Activated CD4-positive, alpha-beta memory T cell treated with anti-CD3 and anti-CD28 coated beads, Interleukin-2, amount 10 ng/mL, durations not matched to agents 7 days and 5 days (primary cell): ENCODE data around the gene MCC. TPM values are rescaled to one million over a fixed set of nuclear protein-coding genes. Genes with fewer than 3 reads are reported as not detected.

Source experiments
- CTCF ChIA-PET: fragments of 350-600 bp; sonication (Branson Sonifier 250); formaldehyde crosslinking; loops from one replicate; lab custom pipeline; 2021; ENCODE audit warnings: antibody characterized with exemption, inconsistent platforms; lab: Charles Lee
- POLR2A ChIA-PET: fragments of 350-600 bp; sonication (Branson Sonifier 250); formaldehyde crosslinking; loops from one replicate; lab custom pipeline; 2021; ENCODE audit warnings: antibody characterized with exemption; lab: Charles Lee
- DNase-seq: peaks from one replicate; pipeline ENCODE4 v3.0.0-alpha.2; 2020
- H3K27ac Mint-ChIP-seq: one replicate; pipeline ENCODE4 v1.8.0; 2021; ENCODE audit warnings: mild to moderate bottlenecking, mixed read lengths
- H3K27me3 Mint-ChIP-seq: one replicate; pipeline ENCODE4 v1.8.0; 2021; ENCODE audit warnings: mixed read lengths
- H3K36me3 Mint-ChIP-seq: one replicate; pipeline ENCODE4 v1.8.0; 2021; ENCODE audit warnings: low read depth, mixed read lengths
- H3K4me1 Mint-ChIP-seq: one replicate; pipeline ENCODE4 v1.8.0; 2021; ENCODE audit warnings: mixed read lengths
- H3K4me3 Mint-ChIP-seq: one replicate; pipeline ENCODE4 v1.8.0; 2021; ENCODE audit warnings: mild to moderate bottlenecking, mixed read lengths
- H3K9me3 Mint-ChIP-seq: one replicate; pipeline ENCODE4 v1.8.0; 2021; ENCODE audit warnings: mixed read lengths
- total RNA-seq, 2 experiments: library from RNA; stranded (reverse); gene quantifications; one replicate each; pipeline ENCODE4 v1.2.3, GENCODE V29; 2021

MCC gene
- total RNA-seq, 2 experiments from 2014 or later = 8.6 to 10.4 TPM

DNA sequence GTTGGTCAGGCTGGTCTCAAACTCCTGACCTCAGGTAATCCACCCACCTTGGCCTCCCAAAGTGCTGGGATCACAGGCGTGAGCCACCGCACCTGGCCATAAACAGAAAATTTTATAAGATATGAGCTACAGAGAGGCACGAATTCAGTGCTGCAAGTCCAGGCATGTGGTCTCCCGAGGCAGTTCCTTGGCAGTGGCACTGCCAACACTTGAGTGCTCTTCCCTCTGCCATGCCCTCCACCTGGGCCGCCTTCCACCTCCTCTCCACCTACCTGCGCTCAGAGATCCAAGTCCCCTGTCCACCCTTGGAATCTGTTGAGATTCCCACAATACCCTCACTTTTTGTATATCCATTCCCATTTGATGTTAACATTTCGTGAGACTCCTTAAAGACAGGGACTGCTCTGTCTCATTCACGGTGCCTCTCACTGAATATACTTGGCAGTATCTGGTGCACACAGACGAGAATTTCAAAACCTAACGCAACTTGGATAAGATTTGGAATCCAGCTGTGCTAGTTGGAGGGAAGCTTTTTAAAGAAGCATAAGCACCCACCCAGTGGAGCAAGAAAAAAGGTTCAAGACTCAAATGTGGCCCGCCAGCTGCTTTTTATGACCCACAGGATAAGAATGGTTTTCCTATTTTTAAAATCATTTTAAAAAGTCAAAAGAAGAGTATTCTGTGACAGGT lies 443.3 kb downstream of the MCC start:
- no peaks in the 10 kb centered on the region for H3K27me3 Mint-ChIP-seq
- DNase-seq = no peak
- POLR2A ChIA-PET = interaction anchor here (1.5 to 1.6 kb wide), 2 partner anchors 11 to 249 kb away, joined by 4 read pairs; no protein-coding TSS in a partner anchor
- no peak overlapping the region for H3K27ac Mint-ChIP-seq
- CTCF ChIA-PET = interaction anchor here (1.0 to 2.0 kb wide), 4 partner anchors 16 to 283 kb away, joined by 3 to 7 read pairs (median 4); no protein-coding TSS in a partner anchor
- no peaks in the 10 kb centered on the region for H3K36me3 Mint-ChIP-seq
- H3K9me3 Mint-ChIP-seq = no peaks in the 10 kb centered on the region
- H3K4me3 Mint-ChIP-seq = no peak overlapping the region
- peaks cover 15% of the 10 kb centered on the region for H3K4me1 Mint-ChIP-seq

DNA sequence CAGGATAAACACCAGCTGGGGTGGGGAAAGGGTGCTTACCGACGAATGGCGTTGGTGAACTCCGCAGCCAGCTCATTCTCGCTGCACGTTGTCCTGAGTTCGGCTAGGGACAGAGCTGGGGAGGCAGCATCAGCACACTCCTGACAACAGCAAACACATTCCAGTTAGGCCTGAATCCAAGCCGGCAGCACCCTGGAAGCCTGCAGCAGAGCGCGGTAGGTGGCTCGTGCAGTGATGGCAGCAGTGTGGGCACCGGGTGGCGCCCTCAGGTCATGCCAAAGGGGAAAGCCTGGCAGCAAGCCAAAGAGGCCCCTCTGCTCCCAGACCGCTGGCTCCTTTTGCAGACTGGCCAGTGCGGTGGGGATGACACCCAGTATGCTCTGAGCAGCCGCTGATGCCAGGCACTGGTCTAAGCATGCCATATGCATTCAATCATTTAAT lies 444.7 kb downstream of the MCC start:
- H3K36me3 Mint-ChIP-seq = no peaks in the 10 kb centered on the region
- H3K4me3 Mint-ChIP-seq = no peak overlapping the region
- no peaks in the 10 kb centered on the region for H3K27me3 Mint-ChIP-seq
- peak; percentile 46 for DNase-seq
- H3K9me3 Mint-ChIP-seq = no peaks in the 10 kb centered on the region
- peaks cover 8% of the 10 kb centered on the region for H3K4me1 Mint-ChIP-seq
- no peak overlapping the region for H3K27ac Mint-ChIP-seq
- POLR2A ChIA-PET = interaction anchor here (1.5 kb wide), 1 partner anchor 251 kb away, joined by 4 read pairs; no protein-coding TSS in a partner anchor
- CTCF ChIA-PET = interaction anchor here (0.9 to 2.0 kb wide), 7 partner anchors 9 to 565 kb away, joined by 3 to 8 read pairs (median 4); no protein-coding TSS in a partner anchor

DNA sequence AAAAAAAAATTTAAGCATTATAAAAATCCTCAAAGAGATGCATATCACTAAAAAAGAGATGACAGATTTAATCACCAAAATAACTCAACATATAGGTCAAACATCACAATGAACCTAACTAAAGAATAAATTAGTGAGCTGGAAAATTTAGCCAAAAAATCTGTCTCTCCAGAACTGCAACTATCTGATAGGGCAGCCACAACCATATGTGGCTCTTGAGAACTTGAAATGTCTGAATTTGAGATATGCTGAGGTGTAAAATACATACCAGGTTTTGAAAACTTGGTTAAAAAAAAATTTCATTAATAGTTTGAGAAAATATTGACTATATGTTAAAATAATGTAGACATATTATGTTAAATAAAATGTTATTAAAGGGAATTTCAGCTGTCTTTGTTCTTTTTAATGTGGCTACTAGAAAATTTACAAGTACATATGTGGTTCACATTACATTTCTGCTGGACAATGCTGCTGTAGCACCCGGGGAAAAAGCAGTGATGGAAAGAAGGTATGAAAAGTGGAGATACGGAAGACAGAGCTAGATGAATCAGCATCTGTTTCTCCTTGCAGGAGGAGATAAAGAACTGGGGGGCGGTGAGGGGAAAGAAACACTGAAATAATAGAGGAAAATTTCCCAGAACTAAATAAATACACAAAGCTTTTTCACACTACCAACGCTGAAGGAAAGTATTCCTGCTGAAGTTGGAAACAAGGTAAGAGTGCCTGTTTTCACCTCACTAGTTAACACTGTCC lies 445.6 kb downstream of the MCC start:
- POLR2A ChIA-PET = interaction anchor here (0.8 kb wide), 1 partner anchor 20 kb away, joined by 3 read pairs; no protein-coding TSS in a partner anchor
- H3K4me3 Mint-ChIP-seq = no peak overlapping the region
- DNase-seq = no peak
- H3K9me3 Mint-ChIP-seq = no peaks in the 10 kb centered on the region
- H3K36me3 Mint-ChIP-seq = no peaks in the 10 kb centered on the region
- peaks cover 2% of the 10 kb centered on the region for H3K4me1 Mint-ChIP-seq
- no peak overlapping the region for H3K27ac Mint-ChIP-seq
- CTCF ChIA-PET = interaction anchor here (0.8 to 2.0 kb wide), 8 partner anchors 8 to 565 kb away, joined by 3 to 8 read pairs (median 4); no protein-coding TSS in a partner anchor
- no peaks in the 10 kb centered on the region for H3K27me3 Mint-ChIP-seq

DNA sequence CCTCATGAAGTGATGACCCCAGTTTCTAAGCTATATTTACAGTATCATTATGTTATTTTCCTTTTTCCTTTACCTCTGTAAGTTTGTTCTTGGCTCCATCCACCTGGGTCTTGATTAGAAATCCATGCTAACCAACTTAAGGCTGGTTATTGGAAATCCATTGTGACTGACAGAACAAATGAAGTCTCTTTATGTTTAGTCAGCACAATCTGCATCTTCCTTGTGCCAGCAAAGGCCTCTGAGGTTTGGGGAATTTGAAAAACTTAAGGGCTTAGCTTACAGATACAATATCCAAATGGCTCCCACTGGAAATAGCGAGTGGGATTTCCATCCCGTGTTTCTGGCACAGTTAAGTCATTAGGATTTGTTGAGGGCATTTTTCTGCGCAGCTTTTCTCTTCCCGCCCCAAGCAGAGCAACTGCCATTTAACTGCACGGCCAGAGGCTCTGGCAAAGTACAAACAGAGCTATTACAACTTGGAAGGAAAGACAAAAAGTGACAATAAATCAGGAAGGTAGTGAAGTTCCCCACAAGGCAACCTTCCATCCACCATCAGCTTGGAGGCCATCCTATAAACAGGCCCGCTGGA lies 447.5 kb downstream of the MCC start:
- ChIA-PET CTCF (interaction anchor here (1.4 to 1.8 kb wide), 3 partner anchors 44 to 294 kb away, joined by 3 to 6 read pairs (median 5); no protein-coding TSS in a partner anchor), POLR2A (interaction anchor here (1.2 kb wide), 1 partner anchor 19 kb away, joined by 3 read pairs; no protein-coding TSS in a partner anchor)
- Mint-ChIP-seq H3K4me1 (no peaks in the 10 kb centered on the region), H3K36me3 (no peaks in the 10 kb centered on the region), H3K9me3 (no peaks in the 10 kb centered on the region), H3K27me3 (no peaks in the 10 kb centered on the region), H3K27ac (no peak overlapping the region), H3K4me3 (no peak overlapping the region)
- DNase-seq = no peak

DNA sequence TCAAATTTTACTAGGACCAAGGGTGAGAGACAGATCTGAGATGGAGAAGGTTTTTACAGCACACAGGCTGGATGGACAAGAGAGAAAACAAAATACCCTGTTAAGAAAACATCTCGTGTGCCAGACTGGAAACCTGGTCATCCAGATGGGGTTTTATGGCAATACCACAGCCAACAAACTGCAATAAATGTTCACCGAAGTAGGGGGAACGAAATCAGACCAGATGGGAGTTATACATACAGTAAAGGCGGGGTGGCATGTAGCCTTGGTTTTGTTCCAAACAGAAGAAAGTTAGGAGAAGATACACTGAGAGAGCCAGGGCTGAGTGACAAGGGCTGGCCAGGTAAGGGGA lies 448.3 kb downstream of the MCC start:
- Mint-ChIP-seq H3K27me3 (no peaks in the 10 kb centered on the region), H3K4me1 (peaks cover 5% of the 10 kb centered on the region), H3K27ac (no peak overlapping the region), H3K36me3 (no peaks in the 10 kb centered on the region), H3K9me3 (no peaks in the 10 kb centered on the region), H3K4me3 (no peak overlapping the region)
- ChIA-PET POLR2A (no interaction called here), CTCF (interaction anchor here (1.4 kb wide), 1 partner anchor 43 kb away, joined by 6 read pairs; no protein-coding TSS in a partner anchor)
- no peak for DNase-seq

DNA sequence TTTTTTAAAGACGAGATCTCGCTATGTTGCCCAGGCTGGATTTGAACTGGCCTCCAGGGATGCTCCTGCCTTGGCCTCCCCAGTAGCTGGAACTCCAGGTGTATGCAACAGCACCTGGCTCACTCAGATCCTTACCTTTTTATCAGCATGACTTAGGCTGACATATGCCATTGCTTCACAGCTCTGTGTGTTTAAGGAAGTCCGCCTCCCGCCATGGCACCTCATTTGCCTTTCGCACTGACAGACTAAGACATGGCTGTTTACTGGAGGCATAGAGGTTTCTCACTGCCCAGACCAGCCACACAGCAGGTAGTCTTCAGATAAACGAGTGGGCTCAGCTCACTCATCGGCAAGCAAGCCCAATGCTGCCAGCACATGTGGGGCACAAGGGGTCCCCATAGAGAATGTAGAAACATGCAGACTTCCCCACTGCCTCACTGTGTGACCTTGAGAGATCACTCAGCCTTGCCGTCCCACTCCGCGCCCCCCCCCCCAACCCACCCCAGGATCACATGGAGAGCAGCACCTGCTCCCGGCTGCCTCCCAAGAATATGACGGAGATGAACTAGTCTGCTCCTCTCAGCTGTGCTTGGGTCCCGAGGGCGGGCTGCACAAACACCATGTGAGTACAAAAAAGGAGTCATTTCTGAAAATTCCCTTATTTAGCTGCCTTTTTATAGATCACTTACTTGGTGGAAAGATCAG lies 448.9 kb downstream of the MCC start:
- peaks cover 6% of the 10 kb centered on the region for H3K4me1 Mint-ChIP-seq
- ChIA-PET POLR2A (no interaction called here), CTCF (no interaction called here)
- DNase-seq = no peak
- no peaks in the 10 kb centered on the region for H3K9me3 Mint-ChIP-seq
- no peaks in the 10 kb centered on the region for H3K27me3 Mint-ChIP-seq
- no peaks in the 10 kb centered on the region for H3K36me3 Mint-ChIP-seq
- H3K27ac Mint-ChIP-seq = no peak overlapping the region
- no peak overlapping the region for H3K4me3 Mint-ChIP-seq

DNA sequence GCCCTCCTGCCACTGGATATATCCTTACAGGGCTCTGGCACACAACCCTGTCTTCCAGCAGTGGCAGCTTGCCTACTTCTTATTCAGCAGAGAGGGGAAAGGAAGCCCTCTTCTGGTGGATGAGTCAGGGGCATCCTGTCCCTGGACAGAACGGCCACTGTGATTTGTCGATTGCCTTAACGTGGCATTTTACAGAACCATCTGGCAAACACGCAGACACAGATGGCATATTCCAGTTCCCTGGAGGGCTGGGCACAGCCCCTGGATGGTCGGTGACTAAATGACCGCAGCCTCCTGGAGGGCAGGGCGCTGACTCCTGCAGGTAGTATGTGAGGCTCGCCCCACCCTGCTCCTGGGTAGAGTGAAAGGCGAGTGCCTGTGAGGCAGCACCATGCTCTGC lies 449.5 kb downstream of the MCC start:
- CTCF ChIA-PET = interaction anchor here (1.1 kb wide), 1 partner anchor 292 kb away, joined by 3 read pairs; no protein-coding TSS in a partner anchor
- no peaks in the 10 kb centered on the region for H3K27me3 Mint-ChIP-seq

DNA sequence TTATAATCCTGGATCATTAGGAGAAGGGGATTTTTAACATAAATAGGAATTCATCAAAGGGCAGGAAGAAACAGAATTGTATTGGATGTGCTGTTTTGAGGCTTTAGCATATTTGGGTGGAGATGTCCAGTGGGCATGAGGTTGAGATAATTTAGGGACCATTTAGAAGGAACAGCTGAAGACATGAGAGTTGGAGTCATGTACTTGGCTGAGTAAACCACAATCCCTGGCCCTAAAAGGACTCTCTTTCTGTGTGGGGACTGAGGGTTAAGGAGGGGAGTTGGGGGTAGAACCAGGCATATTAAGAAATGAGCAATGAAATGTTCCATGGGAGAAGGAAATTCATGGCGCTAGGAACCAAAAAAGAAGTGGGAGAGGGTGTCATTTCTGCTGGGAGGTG lies 450.1 kb downstream of the MCC start:
- ChIA-PET CTCF (interaction anchor here (1.1 kb wide), 1 partner anchor 292 kb away, joined by 3 read pairs; no protein-coding TSS in a partner anchor), POLR2A (no interaction called here)
- H3K27ac Mint-ChIP-seq = no peak overlapping the region
- DNase-seq = no peak
- no peaks in the 10 kb centered on the region for H3K27me3 Mint-ChIP-seq
- H3K4me1 Mint-ChIP-seq = peaks cover 6% of the 10 kb centered on the region
- no peaks in the 10 kb centered on the region for H3K9me3 Mint-ChIP-seq
- no peak overlapping the region for H3K4me3 Mint-ChIP-seq
- H3K36me3 Mint-ChIP-seq = no peaks in the 10 kb centered on the region

More for the DNA sequence above, 449.5 kb downstream of the MCC start:
- peaks cover 6% of the 10 kb centered on the region for H3K4me1 Mint-ChIP-seq
- no peaks in the 10 kb centered on the region for H3K9me3 Mint-ChIP-seq
- no peak for DNase-seq
- POLR2A ChIA-PET = no interaction called here
- H3K27ac Mint-ChIP-seq = no peak overlapping the region
- no peak overlapping the region for H3K4me3 Mint-ChIP-seq
- no peaks in the 10 kb centered on the region for H3K36me3 Mint-ChIP-seq

DNA sequence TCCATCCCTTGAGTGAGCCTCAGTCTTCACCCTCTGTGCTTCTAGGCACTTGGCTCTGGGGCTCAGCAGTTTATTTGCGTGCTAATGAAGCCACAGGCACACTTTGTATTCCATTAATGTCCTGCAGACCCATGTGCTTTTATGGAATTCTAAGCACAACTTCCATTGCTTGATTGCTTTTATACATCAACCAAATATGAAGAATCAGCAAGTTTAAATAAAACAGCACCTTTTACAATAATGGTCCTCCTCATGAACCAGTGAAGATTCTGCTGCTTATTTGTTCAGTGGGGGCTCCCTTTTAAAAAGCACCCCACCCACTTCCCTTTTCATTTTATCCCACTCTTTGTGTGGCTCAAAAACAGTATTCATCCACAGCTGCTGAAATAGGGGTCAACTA lies 451.4 kb downstream of the MCC start:
- ChIA-PET POLR2A (no interaction called here), CTCF (no interaction called here)
- no peaks in the 10 kb centered on the region for H3K9me3 Mint-ChIP-seq
- H3K27me3 Mint-ChIP-seq = no peaks in the 10 kb centered on the region
- H3K36me3 Mint-ChIP-seq = no peaks in the 10 kb centered on the region
- H3K4me3 Mint-ChIP-seq = no peak overlapping the region
- H3K4me1 Mint-ChIP-seq = peaks cover 6% of the 10 kb centered on the region
- no peak overlapping the region for H3K27ac Mint-ChIP-seq
- DNase-seq = no peak

DNA sequence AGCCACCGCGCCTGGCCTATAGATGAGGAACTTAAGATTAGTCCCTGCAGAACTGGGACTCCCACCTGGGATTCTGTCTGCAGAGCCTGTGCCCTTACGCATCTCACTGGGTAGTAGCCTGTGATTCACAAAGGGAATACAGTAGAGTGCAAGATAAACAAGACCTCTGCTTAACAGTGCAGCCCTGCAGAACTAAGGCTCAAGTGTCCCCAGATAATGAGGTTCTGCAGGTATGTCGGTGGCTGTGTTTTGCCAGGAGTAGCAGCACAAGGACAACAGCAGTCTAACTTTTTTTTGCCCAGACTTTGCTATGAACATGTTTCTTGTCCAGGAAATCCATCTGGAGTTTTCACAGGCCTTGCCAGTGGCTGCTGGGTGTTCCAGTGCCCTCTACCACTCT lies 451.9 kb downstream of the MCC start:
- Mint-ChIP-seq H3K9me3 (no peaks in the 10 kb centered on the region), H3K27ac (no peak overlapping the region), H3K4me1 (peaks cover 6% of the 10 kb centered on the region), H3K4me3 (no peak overlapping the region), H3K36me3 (no peaks in the 10 kb centered on the region), H3K27me3 (no peaks in the 10 kb centered on the region)
- ChIA-PET CTCF (no interaction called here), POLR2A (interaction anchor here (1.2 kb wide), 1 partner anchor 11 kb away, joined by 4 read pairs; no protein-coding TSS in a partner anchor)
- no peak for DNase-seq

DNA sequence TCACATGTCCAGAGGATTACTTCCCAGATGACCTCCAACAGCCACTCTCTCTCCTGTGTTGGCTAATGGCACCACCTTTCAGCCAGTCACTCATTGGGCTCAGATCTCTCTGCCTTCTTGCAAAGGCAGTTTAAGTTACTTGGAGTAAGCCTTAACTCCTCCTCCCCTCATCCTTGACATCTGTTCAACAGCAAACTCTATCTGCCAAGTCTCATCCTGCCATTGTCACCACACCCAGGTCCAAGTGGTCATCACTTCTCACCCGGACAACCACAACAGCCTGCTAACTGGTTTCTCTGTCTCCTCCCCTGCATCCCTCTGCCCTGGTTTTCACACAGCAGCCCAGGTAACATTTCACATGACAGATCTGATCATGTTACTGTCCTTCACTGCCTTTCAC lies 453.2 kb downstream of the MCC start:
- no peak overlapping the region for H3K4me3 Mint-ChIP-seq
- peaks cover 6% of the 10 kb centered on the region for H3K4me1 Mint-ChIP-seq
- no peak overlapping the region for H3K27ac Mint-ChIP-seq
- no peak for DNase-seq
- ChIA-PET POLR2A (interaction anchor here (1.2 kb wide), 1 partner anchor 9 kb away, joined by 4 read pairs; no protein-coding TSS in a partner anchor), CTCF (interaction anchor here (1.1 to 1.2 kb wide), 2 partner anchors 8 to 39 kb away, joined by 3 to 4 read pairs; no protein-coding TSS in a partner anchor)
- H3K27me3 Mint-ChIP-seq = no peaks in the 10 kb centered on the region
- H3K36me3 Mint-ChIP-seq = no peaks in the 10 kb centered on the region
- no peaks in the 10 kb centered on the region for H3K9me3 Mint-ChIP-seq

DNA sequence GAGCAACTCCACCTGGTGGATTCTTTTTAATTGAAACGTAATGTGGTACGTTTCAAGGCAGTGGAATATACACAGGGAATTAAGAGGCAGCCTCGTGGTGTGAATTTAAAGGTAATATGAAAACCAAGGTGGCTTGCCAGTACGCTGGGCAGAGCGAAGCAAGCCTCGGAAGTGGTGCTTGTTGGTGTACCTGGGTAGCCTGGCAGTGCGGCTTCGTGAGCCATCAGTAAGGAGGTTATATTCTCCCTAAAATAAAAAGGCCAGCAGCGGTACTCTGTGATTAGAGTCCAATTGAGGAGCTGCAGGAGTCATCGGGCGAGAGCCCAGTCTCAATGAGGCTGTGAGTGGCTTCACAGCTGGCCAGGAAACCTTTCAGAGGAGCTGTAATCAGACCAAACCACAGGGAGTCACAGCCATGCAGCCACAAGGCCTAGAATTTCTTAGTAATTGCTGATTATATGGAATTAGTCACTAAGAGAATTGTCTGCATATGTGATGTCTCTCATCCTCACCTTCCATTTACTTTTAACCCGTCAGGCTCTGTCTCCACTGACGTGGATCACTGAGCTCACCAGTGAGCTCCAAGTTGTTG lies 454.0 kb downstream of the MCC start:
- Mint-ChIP-seq H3K4me1 (peaks cover 6% of the 10 kb centered on the region), H3K9me3 (no peaks in the 10 kb centered on the region), H3K27ac (no peak overlapping the region), H3K4me3 (no peak overlapping the region), H3K36me3 (peaks cover 8% of the 10 kb centered on the region), H3K27me3 (no peaks in the 10 kb centered on the region)
- no peak for DNase-seq
- ChIA-PET CTCF (interaction anchor here (1.1 to 1.2 kb wide), 2 partner anchors 9 to 38 kb away, joined by 3 to 4 read pairs; no protein-coding TSS in a partner anchor), POLR2A (interaction anchor here (1.8 kb wide), 1 partner anchor 11 kb away, joined by 5 read pairs; no protein-coding TSS in a partner anchor)
